K562 (cell line): ENCODE results near the gene HK1.

ENCODE experiments used
- HDAC2 ChIP-seq: fragments of 450-650 bp; IDR thresholded peaks from 2 replicates; pipeline ENCODE4 v1.6.1; 2016; ENCODE audit warnings: mild to moderate bottlenecking
- TF ChIP-seq, protein P1 (sequence below): fragments of 450-650 bp; IDR thresholded peaks from 2 replicates; pipeline ENCODE4 v1.6.1; 2016; ENCODE audit warnings: missing biosample characterization, missing genetic modification characterization

GRCh38 chr10:69397972-69398371 is 119.7 kb downstream of the HK1 start:
- TF ChIP-seq HDAC2 = no peak
- TF ChIP-seq, protein P1, sequence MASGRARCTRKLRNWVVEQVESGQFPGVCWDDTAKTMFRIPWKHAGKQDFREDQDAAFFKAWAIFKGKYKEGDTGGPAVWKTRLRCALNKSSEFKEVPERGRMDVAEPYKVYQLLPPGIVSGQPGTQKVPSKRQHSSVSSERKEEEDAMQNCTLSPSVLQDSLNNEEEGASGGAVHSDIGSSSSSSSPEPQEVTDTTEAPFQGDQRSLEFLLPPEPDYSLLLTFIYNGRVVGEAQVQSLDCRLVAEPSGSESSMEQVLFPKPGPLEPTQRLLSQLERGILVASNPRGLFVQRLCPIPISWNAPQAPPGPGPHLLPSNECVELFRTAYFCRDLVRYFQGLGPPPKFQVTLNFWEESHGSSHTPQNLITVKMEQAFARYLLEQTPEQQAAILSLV (tag) = no peak
